IMR-90 (cell line): ENCODE measurements around the gene NHP2.
"Not testable (repeated sequence)": the region's sequence is repeated elsewhere in the genome, so short reads cannot be mapped to it uniquely, and the experiment has no call there.

Source experiments
- CEBPB ChIP-seq: IDR thresholded peaks from 2 replicates; pipeline ENCODE4 v1.6.1; 2012; ENCODE audit warnings: low read depth, low read length, improper control_type of control experiment
- MAZ ChIP-seq: IDR thresholded peaks from 2 replicates; pipeline ENCODE4 v1.6.1; 2012; ENCODE audit warnings: low read depth, mild to moderate bottlenecking, low read length, improper control_type of control experiment, moderate library complexity, borderline replicate concordance
- MXI1 ChIP-seq: IDR thresholded peaks from 2 replicates; pipeline ENCODE4 v1.6.1; 2012; ENCODE audit warnings: low read depth, mild to moderate bottlenecking, low read length, moderate library complexity, borderline replicate concordance
- POLR2A ChIP-seq: IDR thresholded peaks from 2 replicates; pipeline ENCODE4 v1.6.1; 2012; ENCODE audit warnings: mild to moderate bottlenecking, low read depth, low read length
- RAD21 ChIP-seq: IDR thresholded peaks from 2 replicates; pipeline ENCODE4 v1.6.1; 2012; ENCODE audit warnings: low read length, improper control_type of control experiment
- RFX5 ChIP-seq: IDR thresholded peaks from 2 replicates; pipeline ENCODE4 v1.8.0; 2012; ENCODE audit warnings: low read depth, mild to moderate bottlenecking, low read length, moderate library complexity
- USF2 ChIP-seq: fragments of 150-350 bp; IDR thresholded peaks from 2 replicates; pipeline ENCODE4 v1.6.1; 2017; ENCODE audit warnings: mild to moderate bottlenecking, antibody characterized with exemption, low read length, low read depth
- TF ChIP-seq, protein P1 (sequence below): conservative IDR thresholded peaks from 2 replicates; pipeline ENCODE4 v1.5.1; 2012; ENCODE audit warnings: mild to moderate bottlenecking, low read depth, low read length, improper control_type of control experiment
- TF ChIP-seq, protein P2 (sequence below): fragments of 150-350 bp; IDR thresholded peaks from 2 replicates; pipeline ENCODE4 v1.6.1; 2016; ENCODE audit warnings: low read depth, mild to moderate bottlenecking, low read length, moderate library complexity, borderline replicate concordance

- TF ChIP-seq USF2, POLR2A, RAD21, CEBPB, MAZ, RFX5, MXI1: not testable (repeated sequence)
- TF ChIP-seq, protein P1, sequence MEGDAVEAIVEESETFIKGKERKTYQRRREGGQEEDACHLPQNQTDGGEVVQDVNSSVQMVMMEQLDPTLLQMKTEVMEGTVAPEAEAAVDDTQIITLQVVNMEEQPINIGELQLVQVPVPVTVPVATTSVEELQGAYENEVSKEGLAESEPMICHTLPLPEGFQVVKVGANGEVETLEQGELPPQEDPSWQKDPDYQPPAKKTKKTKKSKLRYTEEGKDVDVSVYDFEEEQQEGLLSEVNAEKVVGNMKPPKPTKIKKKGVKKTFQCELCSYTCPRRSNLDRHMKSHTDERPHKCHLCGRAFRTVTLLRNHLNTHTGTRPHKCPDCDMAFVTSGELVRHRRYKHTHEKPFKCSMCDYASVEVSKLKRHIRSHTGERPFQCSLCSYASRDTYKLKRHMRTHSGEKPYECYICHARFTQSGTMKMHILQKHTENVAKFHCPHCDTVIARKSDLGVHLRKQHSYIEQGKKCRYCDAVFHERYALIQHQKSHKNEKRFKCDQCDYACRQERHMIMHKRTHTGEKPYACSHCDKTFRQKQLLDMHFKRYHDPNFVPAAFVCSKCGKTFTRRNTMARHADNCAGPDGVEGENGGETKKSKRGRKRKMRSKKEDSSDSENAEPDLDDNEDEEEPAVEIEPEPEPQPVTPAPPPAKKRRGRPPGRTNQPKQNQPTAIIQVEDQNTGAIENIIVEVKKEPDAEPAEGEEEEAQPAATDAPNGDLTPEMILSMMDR = not testable (repeated sequence)
- TF ChIP-seq, protein P2, sequence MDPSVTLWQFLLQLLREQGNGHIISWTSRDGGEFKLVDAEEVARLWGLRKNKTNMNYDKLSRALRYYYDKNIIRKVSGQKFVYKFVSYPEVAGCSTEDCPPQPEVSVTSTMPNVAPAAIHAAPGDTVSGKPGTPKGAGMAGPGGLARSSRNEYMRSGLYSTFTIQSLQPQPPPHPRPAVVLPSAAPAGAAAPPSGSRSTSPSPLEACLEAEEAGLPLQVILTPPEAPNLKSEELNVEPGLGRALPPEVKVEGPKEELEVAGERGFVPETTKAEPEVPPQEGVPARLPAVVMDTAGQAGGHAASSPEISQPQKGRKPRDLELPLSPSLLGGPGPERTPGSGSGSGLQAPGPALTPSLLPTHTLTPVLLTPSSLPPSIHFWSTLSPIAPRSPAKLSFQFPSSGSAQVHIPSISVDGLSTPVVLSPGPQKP = not testable (repeated sequence)
These were observed 44.5 kb upstream of the NHP2 start for GRCh38 chr5:178198151-178198550.
